HL-60 (cell line): ENCODE results near the gene RPL10A.
A peak's percentile ranks its signal among the peaks of the same experiment; 100 is the strongest.

ENCODE experiments used
- DNase-seq, 2 experiments: peaks; one replicate each; pipeline ENCODE4 v3.0.0-alpha.2; 2010 to 2020; ENCODE audit warnings: low read depth in 1 of 2, low spot score in 1 of 2
- H3K27ac ChIP-seq: fragments of 250-450 bp; sonication (Bioruptor Pico); replicated peaks from 2 replicates; pipeline ENCODE4 v1.5.1; 2020; ENCODE audit warnings: mild to moderate bottlenecking, moderate library complexity
- H3K27me3 ChIP-seq: fragments of 250-450 bp; sonication (Bioruptor Pico); 2 replicates; pipeline ENCODE4 v1.5.1; 2021; ENCODE audit warnings: mild to moderate bottlenecking, moderate library complexity; ENCODE audit not compliant: insufficient read depth, poor library complexity, severe bottlenecking
- H3K4me3 ChIP-seq: replicated peaks from 2 replicates; pipeline ENCODE4 v1.5.1; 2011; ENCODE audit warnings: mild to moderate bottlenecking, control low read depth, low read length; ENCODE audit not compliant: insufficient read depth
- CTCF ChIP-seq: IDR thresholded peaks from one replicate; pipeline ENCODE4 v1.5.1; 2011; ENCODE audit warnings: low read length, control low read depth, inconsistent platforms; ENCODE audit not compliant: insufficient read depth
- GABPA ChIP-seq: IDR thresholded peaks from 2 replicates; pipeline ENCODE4 v1.6.1; 2012; ENCODE audit warnings: low read depth
- POLR2AphosphoS5 ChIP-seq: IDR thresholded peaks from 2 replicates; pipeline ENCODE4 v1.6.1; 2012; ENCODE audit warnings: low read depth
- REST ChIP-seq: IDR thresholded peaks from 2 replicates; pipeline ENCODE4 v1.6.1; 2012; ENCODE audit warnings: low read depth; ENCODE audit not compliant: insufficient replicate concordance
- SPI1 ChIP-seq: IDR thresholded peaks from 2 replicates; pipeline ENCODE4 v1.6.1; 2012; ENCODE audit warnings: low read depth, mild to moderate bottlenecking, borderline replicate concordance

Gene RPL10A

GRCh38 chr6:35445691-35446090, 22.5 kb upstream of the RPL10A start:
- TF ChIP-seq REST (no peak), POLR2AphosphoS5 (no peak), SPI1 (no peak), GABPA (no peak), CTCF (no peak)
- DNase-seq = no peak
- Histone ChIP-seq H3K27me3 (no peaks in the 10 kb centered on the region), H3K4me3 (no peak overlapping the region), H3K27ac (no peak overlapping the region)

- H3K4me3 ChIP-seq = no peak overlapping the region
- TF ChIP-seq REST (no peak), GABPA (no peak), CTCF (no peak), SPI1 (no peak), POLR2AphosphoS5 (no peak)
- no peak for DNase-seq
Measured at GRCh38 chr6:35448191-35448590, 20.0 kb upstream of the RPL10A start.

GRCh38 chr6:35449287-35449881, 18.8 kb upstream of the RPL10A start:
- Histone ChIP-seq H3K4me3 (no peak overlapping the region), H3K27me3 (no peaks in the 10 kb centered on the region), H3K27ac (no peak overlapping the region)
- TF ChIP-seq CTCF (peak; percentile 61), POLR2AphosphoS5 (no peak), SPI1 (no peak)
- peak in 1 of 2 experiments; percentile 47 for DNase-seq

More at GRCh38 chr6:35448191-35448590, 20.0 kb upstream of the RPL10A start:
- Histone ChIP-seq H3K27me3 (no peaks in the 10 kb centered on the region), H3K27ac (no peak overlapping the region)
